ACC112 (cell line): Measurements from ENCODE around the gene STX16.
"Not testable (repeated sequence)": the region's sequence is repeated elsewhere in the genome, so short reads cannot be mapped to it uniquely, and the experiment has no call there.

Experiments
- H2AFZ ChIP-seq: fragments of 200-600 bp; sonication (generic); one replicate; pipeline ENCODE4 v1.6.0; 2017; ENCODE audit warnings: antibody characterized with exemption, low read length; ENCODE audit not compliant: unreplicated experiment
- H3K27ac ChIP-seq: fragments of 200-600 bp; sonication (generic); 2 replicates; pipeline ENCODE4 v1.5.1; 2014; ENCODE audit warnings: low read depth, mild to moderate bottlenecking, antibody characterized with exemption, low read length, moderate library complexity
- H3K27me3 ChIP-seq: fragments of 200-600 bp; sonication (generic); 2 replicates; pipeline ENCODE4 v1.6.1; 2014; ENCODE audit warnings: mild to moderate bottlenecking, antibody characterized with exemption, low read length, moderate library complexity, mixed read lengths; ENCODE audit not compliant: insufficient read depth
- H3K36me3 ChIP-seq: fragments of 200-600 bp; sonication (generic); 2 replicates; pipeline ENCODE4 v1.6.1; 2016; ENCODE audit warnings: mild to moderate bottlenecking, antibody characterized with exemption, low read length, moderate library complexity, mixed read lengths; ENCODE audit not compliant: insufficient read depth
- H3K4me1 ChIP-seq: fragments of 200-600 bp; sonication (generic); one replicate; pipeline ENCODE4 v1.6.1; 2016; ENCODE audit warnings: low read length, mixed read lengths; ENCODE audit not compliant: insufficient read depth, unreplicated experiment, control insufficient read depth
- H3K4me3 ChIP-seq: fragments of 200-600 bp; sonication (generic); 2 replicates; pipeline ENCODE4 v1.5.1; 2014; ENCODE audit warnings: mild to moderate bottlenecking, low read depth, low read length
- H3K79me2 ChIP-seq: fragments of 200-600 bp; sonication (generic); one replicate; pipeline ENCODE4 v1.6.0; 2016; ENCODE audit warnings: low read length; ENCODE audit not compliant: control insufficient read depth, unreplicated experiment, insufficient read depth

The STX16 gene

DNA sequence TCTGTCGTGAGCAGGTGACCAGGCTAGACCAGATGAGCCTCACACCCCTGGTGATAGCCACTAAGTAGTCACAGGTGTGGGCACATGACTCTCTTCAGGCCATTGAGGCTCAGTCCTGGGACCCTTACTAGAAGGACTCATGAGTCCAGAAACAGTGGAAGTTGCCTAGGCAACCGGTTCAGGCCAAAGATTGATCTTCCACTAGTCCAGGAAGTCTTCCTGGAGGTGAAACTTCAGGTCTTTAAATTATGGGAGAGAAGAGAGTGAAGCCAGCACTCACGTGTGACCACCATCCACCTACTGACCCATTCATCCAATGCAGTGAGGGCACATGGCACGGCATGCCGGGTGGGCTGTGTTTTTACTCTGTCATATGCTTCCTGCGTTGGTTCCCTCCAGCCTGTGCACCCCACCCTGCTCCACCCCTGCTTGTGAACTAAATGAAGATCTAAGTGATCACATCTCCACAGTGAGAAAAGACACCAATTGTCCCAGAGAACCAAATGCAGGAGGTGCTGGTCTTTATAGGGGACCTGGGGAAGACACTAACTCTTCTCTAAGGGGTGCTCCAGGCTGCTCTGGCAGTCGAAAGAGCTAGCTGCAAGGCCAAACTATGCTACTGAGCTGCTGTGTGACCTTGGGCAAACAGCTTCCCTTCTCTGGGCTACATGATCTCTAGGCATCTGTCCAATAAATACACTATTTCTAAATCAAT lies 12.5 kb upstream of the STX16 start:
- Histone ChIP-seq H3K4me1 (no peaks in the 10 kb centered on the region), H3K27me3 (no peaks in the 10 kb centered on the region), H3K79me2 (no peaks in the 10 kb centered on the region), H3K4me3 (no peak overlapping the region), H2AFZ (no peak overlapping the region), H3K27ac (no peak overlapping the region), H3K36me3 (no peaks in the 10 kb centered on the region)

GRCh38 chr20:58639182-58640146 lies 11.6 kb upstream of the STX16 start:
- Histone ChIP-seq H3K79me2 (no peaks in the 10 kb centered on the region), H3K27me3 (no peaks in the 10 kb centered on the region), H2AFZ (no peak overlapping the region), H3K4me1 (no peaks in the 10 kb centered on the region), H3K36me3 (no peaks in the 10 kb centered on the region), H3K4me3 (no peak overlapping the region), H3K27ac (no peak overlapping the region)

DNA sequence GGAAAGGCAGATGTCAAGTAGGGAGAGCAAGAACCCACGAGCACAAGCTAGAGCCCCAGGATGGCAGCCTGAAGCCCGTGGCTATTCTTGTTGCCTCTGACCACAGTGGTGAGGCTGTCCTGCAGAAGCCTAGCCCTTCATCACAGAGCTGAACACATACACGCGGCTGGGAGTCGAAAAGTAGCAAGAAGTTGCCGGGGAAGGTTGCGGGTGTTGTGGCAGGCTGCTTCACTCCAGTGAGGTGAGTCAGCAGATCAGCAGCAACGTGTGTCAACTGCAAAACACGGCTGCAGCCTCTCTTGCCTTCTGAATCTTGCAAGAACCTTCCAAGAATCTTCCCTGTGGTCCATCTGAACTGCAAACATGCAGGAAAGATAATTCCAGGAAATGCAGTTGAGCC lies 10.6 kb upstream of the STX16 start:
- H3K79me2 ChIP-seq, result no peaks in the 10 kb centered on the region
- no peaks in the 10 kb centered on the region for H3K27me3 ChIP-seq
- no peak overlapping the region for H3K27ac ChIP-seq
- H3K4me3 ChIP-seq, result no peak overlapping the region
- H3K4me1 ChIP-seq, result peaks cover 4% of the 10 kb centered on the region
- H3K36me3 ChIP-seq, result no peaks in the 10 kb centered on the region
- H2AFZ ChIP-seq, result no peak overlapping the region

DNA sequence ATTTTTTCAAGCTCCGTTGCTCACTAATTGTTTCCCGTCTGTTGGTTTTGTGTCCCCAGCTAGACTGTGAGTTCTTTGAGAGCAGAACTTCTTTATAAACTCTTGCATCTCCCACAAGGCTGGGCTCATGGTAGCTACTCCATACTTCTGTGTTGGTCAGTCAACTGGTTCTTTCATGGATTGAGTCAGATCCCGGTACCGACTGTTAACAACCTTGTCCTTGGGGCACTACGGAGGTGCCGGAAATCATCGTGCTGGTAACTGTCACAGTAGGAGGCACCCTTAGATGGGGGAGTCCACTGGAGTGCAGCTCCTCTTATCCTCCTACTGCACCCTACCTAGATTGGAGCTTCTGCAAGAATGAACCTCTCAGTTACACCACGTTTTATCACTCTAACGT lies 8.6 kb upstream of the STX16 start:
- no peaks in the 10 kb centered on the region for H3K36me3 ChIP-seq

DNA sequence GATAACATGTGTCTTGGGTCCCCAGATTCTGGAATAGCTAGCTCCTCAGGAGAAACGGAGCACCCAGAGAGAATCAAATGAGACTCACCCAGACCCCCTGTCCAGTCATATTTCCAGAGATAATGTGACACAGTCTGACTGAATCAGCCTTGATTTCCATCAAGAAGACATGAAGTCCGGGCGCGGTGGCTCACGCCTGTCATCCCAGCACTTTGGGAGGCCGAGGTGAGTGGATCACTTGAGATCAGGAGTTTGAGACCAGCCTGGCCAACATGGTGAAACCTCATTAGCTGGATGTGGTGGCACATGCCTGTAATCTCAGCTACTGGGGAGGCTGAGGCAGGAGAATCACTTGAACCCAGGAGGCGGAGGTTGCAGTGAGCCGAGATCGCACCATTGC lies 8.2 kb upstream of the STX16 start:
- H3K27ac ChIP-seq, H3K79me2 ChIP-seq, H3K36me3 ChIP-seq, H3K4me3 ChIP-seq, H2AFZ ChIP-seq, H3K27me3 ChIP-seq: not testable (repeated sequence)
- peaks cover 16% of the 10 kb centered on the region for H3K4me1 ChIP-seq

More for the DNA sequence above, 8.6 kb upstream of the STX16 start:
- H2AFZ ChIP-seq, result no peak overlapping the region
- no peaks in the 10 kb centered on the region for H3K79me2 ChIP-seq
- H3K27me3 ChIP-seq, result no peaks in the 10 kb centered on the region
- no peak overlapping the region for H3K4me3 ChIP-seq
- H3K27ac ChIP-seq, result no peak overlapping the region
- peaks cover 12% of the 10 kb centered on the region for H3K4me1 ChIP-seq

DNA sequence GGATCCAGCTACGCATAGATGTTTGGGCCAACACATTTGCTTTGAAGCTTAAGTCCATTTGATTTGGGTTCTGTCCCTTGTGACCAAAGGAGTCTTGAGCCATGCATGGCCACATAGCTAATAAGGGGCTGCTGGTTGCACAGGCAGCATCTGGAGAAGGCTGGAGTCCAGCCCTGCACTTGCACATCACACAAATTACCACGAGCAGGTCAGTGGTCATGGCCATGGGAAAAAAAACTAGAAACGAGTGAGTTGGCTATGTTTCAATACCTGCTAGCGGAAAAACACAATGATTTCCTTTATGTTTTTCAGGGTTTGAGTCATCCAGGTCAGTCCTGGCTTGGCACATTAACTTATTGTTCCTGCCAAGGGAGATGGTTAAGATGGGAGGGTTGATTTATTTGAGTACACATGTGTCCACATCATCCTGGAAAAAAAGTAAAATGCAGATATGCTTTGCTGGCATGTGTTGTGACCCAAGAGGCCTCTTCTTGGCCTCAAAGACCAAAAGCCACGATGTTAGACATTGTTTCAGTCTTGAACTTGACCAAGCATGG lies 5.6 kb upstream of the STX16 start:
- Histone ChIP-seq H3K27me3 (no peaks in the 10 kb centered on the region), H3K4me3 (no peak overlapping the region), H3K27ac (no peak overlapping the region), H3K36me3 (no peaks in the 10 kb centered on the region), H2AFZ (no peak overlapping the region), H3K4me1 (peaks cover 19% of the 10 kb centered on the region), H3K79me2 (no peaks in the 10 kb centered on the region)

- peaks cover 2% of the 10 kb centered on the region for H3K79me2 ChIP-seq
- peaks cover 19% of the 10 kb centered on the region for H3K4me1 ChIP-seq
- H3K27ac ChIP-seq, result no peak overlapping the region
- no peaks in the 10 kb centered on the region for H3K27me3 ChIP-seq
- no peak overlapping the region for H2AFZ ChIP-seq
- no peak overlapping the region for H3K4me3 ChIP-seq
- H3K36me3 ChIP-seq, result no peaks in the 10 kb centered on the region
These were observed 4.8 kb upstream of the STX16 start for GRCh38 chr20:58646257-58646656.

- Histone ChIP-seq H3K4me1 (peaks cover 19% of the 10 kb centered on the region), H3K27ac (no peak overlapping the region), H3K27me3 (no peaks in the 10 kb centered on the region), H2AFZ (no peak overlapping the region), H3K36me3 (no peaks in the 10 kb centered on the region), H3K4me3 (no peak overlapping the region), H3K79me2 (peaks cover 6% of the 10 kb centered on the region)
These were observed 4.4 kb upstream of the STX16 start for GRCh38 chr20:58646703-58647102.

DNA sequence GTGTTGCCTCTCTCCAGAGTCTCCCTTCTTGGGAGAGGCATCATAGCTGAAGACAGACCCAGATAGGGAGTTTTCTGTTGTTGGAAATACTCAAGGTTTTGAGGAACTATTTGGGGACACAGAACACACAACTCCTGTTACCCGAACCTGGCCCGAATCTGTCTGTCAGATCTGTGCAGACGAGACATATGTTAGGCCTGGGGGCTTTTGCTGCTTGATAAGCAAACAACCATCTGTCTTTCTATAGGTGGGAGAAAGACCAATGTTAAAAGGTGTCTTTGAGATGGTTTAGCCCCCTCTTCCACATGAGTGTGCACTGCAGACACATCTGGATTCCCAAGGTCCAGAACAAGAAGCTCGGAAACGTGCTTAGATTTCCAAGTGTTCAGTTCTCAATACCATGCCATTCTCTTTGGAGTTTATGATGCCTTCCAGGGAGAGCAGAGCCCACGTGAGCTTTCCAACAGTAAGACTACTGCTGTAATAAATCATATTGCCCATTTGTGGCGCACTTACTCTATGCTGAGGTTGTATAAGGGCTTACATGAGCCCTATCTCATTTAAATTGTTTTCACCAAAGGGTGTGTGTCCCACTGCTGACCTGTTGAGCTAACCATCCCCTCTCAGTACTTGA lies 3.8 kb upstream of the STX16 start:
- no peak overlapping the region for H3K27ac ChIP-seq
- H3K4me3 ChIP-seq, result no peak overlapping the region
- no peak overlapping the region for H2AFZ ChIP-seq
- peaks cover 10% of the 10 kb centered on the region for H3K79me2 ChIP-seq
- H3K36me3 ChIP-seq, result no peaks in the 10 kb centered on the region
- H3K4me1 ChIP-seq, result peaks cover 19% of the 10 kb centered on the region
- no peaks in the 10 kb centered on the region for H3K27me3 ChIP-seq

GRCh38 chr20:58647796-58648501 lies 3.1 kb upstream of the STX16 start:
- Histone ChIP-seq H2AFZ (no peak overlapping the region), H3K27ac (no peak overlapping the region), H3K27me3 (no peaks in the 10 kb centered on the region), H3K4me3 (no peak overlapping the region), H3K4me1 (peaks cover 19% of the 10 kb centered on the region), H3K36me3 (no peaks in the 10 kb centered on the region), H3K79me2 (peaks cover 17% of the 10 kb centered on the region)
